Stimulated activated CD4-positive, alpha-beta T cell treated with anti-CD3 and anti-CD28 coated beads, Interleukin-2, amount 100 ng/mL, for 24 hours (primary cell): Measurements from ENCODE around the gene FUT9.

Source experiments
- DNase-seq, 2 donors: peaks; one replicate each; pipeline ENCODE4 v3.0.0-alpha.2; 2020

The FUT9 gene

DNA sequence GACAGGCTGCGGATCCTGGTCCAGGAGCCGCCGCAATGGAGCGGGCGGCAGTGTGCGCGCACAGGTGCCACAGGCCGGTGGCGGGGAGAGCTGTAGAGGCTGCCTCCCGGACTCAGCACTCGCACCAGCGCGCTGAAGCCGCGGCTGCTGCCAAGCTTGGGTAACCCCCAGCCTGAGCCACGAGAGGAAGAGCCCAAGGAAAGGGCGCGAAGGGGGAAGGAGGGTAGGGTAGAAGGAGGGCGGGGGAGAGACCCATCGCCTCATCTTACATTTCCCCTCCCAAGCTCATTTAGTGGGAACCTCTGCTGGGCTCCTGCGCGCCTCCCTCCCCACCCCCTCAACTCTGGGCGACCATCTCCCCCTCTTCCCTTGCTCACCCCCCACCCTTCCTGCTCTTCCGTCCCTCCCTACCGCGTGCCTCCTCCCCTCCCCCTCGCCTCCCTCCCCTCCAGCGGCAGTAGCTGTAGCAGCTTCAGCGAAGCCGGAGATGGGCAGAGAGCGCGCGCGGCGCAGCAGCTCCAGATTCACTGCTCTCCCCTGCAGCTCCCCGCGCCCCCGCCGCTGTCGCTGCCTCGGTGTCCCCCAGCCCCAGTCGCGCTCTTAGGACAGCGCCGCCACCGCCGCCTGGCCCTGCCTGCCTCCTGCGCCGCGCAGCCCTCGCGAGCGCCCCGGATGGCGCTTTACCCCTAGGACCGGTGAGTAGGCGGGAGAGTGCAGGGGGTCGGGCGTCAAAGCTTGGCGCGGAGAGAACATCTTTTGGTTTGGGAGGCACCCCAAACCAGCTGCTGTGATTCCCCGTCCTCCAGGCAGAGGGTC lies at the start of gene FUT9:
Gene FUT9 (plus strand): TSS at position 457 of the 816 bp plus-strand sequence. CDS start 187,182 bp downstream, outside the sequence.
- DNase-seq = no peak

DNA sequence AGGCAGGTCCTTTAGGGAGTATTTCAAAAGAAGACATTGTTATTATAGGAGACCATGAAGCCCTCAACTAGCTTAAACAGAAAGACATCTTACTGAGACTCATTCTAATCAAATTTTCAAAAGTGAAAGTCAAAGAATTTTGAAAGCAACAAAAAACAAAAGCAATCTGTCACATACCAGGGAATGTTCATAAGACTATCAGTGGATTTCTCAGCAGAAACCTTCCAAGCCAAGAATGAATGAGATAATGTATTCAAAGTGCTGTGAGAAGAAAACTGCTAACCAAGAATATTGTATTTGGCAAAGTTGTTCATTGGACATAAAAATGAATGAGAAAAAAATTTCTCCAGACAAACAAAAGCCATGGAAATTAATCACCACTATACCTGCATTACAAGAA lies 48.2 kb upstream of the FUT9 start:
- no peak for DNase-seq

DNA sequence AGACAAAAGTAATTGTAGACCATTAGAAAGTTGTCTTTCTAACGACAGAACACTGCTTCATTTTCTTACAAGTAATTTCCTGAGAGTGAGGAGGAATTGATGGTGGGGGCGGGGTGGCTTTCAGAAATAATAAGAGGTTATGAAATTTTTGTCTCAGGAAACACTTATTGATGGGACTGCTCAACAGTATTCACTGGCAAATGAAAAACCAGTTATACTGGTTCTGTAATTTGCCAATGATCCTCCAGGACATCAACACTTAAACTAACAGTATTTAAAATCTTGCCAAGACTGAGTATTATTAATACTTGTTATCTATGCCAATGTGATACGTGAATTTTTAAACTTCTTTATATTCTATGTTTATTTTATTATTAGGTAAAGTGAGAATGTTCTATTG lies 41.8 kb upstream of the FUT9 start:
- no peak for DNase-seq

DNA sequence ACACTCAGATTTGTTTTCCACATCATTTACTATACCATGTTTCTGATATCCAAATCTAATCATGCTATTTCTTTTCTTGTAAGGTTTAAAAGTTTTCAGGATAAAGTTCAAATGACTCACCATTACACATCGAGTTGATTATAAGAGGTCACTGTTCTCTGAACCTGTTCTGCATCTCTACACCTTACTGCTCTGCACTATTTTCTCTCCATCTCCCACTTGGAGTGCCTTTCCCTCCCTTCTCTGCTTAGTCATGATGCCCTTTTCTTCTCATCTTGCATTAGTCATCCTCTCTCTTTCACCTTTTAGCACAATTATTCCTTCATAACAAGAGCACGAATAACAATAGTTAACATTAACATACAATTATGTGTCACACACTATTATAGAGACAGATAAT lies 37.5 kb upstream of the FUT9 start:
- DNase-seq = no peak

DNA sequence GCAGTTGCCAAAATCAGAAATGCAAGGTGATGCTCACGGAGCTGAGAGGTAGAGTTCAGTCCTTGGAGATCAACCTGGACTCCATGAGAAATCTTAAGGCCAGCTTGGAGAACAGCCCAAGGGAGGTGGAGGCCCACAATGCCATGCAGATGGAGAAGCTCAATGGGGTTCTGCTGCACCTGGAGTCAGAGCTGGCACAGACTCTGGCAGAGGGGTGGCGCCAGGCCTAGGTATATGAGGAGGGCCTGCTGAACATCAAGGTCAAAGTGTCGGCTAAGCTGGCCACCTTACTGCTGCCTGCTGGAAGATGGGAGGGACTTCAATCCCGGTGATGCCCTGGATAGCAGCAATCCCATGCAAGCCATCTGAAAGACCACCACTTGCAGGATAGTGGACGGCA lies 23.9 kb upstream of the FUT9 start:
- no peak for DNase-seq

DNA sequence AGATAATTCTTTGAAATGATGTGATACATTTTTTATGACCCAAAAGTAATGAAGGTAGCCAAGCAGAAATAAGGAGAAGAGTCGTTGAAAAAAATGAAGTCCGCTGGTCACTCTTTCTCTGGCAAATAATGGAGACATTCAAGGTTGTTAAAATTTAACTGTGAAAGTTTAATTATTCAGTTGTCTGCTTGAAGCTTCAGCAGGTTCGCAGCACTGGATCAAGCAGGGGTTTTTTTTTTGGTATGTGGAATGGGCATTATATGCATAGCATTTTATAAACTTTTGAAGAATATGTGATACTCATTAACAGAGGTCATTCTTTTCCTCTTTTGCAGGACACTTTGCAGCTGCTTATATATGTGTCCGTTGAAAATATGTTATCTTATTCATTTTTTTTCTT lies 21.6 kb upstream of the FUT9 start:
- DNase-seq = no peak

DNA sequence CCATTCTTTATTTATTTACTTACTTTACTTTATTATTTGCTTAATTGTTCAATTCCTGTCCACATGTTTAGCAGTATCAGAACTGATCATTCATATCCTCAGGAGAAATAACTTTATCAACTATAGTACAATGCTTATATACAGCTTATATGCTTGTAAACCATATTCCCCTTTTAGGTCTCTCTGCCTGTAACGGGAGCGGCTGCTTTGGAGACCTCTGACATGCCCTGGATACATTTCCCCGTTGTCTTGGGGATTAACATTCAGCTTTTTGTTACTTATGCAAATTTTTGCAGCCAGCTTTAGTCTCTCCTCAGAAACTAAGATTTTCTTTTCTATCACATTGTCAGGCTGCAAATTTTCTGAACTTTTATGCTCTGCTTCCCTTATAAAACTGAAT lies 17.6 kb upstream of the FUT9 start:
- no peak for DNase-seq

DNA sequence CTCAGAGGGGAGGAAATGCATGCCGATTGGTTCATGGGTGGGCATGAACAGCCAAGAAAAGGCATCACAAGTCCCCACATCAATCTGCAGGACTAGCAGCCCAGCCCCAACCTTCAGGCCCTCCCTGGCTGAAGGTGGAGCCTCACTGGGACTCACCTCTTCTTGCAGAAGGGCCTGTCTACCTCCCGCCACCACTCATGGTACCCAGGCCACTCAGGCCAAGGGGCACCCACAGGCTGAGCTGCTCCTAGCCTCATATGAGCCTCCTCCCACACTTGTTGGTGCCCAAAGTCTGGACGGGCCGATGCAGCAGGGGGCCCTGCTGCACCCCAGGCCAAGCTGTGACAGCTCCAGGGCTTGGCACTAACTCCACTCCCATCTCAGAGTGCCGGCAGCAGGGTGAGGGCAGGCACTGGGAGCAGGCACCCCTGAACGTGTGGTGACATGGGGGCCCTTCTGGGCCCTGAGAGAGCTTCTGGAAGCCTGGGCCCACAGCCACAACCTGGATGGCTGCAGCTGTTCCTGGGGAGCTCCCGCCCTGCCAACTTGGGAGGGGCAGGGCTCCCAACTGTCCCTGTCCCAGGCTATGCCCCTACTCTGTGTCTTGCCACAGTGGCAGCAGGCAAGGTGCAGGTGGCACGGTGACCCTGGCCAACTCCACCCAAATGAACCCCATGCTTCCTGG lies 13.7 kb upstream of the FUT9 start:
- DNase-seq = no peak

DNA sequence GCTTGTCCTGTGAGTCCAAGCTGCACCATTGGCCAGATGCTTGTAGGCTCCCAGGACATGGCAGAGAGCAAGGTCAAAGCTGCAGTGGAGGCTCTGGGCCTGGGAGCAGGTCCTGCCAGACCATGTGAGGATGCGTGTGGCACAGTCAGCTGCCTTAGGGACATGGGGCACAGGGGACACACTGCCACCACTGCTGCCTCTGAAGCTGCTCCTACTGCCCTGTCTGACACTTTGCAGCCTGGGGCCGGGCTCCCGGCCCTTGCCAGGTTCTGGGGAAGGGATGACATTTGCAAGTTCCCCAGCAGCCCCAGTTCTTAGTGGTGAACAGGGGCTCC lies 13.2 kb upstream of the FUT9 start:
- DNase-seq = no peak

DNA sequence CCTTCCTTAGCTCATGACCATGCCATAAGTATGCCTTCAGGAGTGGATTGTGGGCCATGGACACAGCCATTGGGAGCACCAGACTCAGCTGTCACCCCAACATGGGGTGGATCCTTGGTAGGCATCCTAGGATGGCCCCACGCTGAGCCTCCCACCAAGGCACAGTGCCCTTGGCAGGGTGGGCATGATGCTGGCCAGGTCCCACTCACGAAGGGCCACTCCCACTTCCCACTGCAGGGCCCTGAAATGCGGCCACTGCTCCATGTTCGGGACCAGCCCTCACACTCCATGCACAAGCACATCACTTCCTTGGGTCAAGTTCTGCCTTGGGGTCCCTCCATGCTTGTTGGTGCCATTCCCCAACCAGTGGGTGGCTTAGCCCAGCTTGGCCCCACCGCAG lies 12.9 kb upstream of the FUT9 start:
- no peak for DNase-seq

DNA sequence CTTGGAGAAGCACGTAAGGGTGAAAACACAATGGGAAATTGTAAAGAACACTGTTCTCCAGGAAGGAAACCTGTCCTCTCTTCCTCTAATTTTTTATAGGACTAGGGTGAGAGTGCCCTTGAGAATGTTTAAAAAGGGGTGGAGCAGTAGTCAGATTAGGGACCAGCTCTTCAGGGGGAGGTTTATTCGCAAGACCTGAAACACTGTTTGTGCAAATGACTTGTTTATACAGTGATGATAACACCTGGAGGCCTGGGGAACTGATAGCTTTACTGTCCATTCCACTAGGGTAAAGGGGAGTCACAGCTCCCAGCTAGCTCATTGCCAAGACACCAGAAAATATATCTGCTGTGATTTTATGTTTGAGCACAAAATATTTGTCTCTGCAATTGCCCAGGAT lies 8.1 kb upstream of the FUT9 start:
- DNase-seq = no peak

DNA sequence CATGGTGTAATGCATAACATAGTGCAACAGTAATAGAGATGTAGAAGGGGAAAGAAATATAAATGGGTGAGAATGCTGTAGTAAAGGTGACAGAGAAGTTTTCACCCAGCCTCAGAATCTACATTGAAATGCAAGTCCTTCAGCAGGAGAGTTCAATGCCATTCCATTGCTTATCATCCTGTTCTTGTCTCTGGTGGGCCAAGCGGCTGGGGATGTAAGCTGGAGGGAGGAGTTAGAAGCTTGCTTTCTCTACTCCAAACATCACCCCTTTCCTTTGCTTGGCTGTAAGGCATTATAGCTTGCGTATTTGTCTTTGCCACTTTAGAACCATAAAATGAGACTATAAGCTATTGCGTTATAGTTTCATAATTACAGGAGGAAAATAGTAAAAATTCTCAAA lies 2.2 kb upstream of the FUT9 start:
- DNase-seq = no peak

DNA sequence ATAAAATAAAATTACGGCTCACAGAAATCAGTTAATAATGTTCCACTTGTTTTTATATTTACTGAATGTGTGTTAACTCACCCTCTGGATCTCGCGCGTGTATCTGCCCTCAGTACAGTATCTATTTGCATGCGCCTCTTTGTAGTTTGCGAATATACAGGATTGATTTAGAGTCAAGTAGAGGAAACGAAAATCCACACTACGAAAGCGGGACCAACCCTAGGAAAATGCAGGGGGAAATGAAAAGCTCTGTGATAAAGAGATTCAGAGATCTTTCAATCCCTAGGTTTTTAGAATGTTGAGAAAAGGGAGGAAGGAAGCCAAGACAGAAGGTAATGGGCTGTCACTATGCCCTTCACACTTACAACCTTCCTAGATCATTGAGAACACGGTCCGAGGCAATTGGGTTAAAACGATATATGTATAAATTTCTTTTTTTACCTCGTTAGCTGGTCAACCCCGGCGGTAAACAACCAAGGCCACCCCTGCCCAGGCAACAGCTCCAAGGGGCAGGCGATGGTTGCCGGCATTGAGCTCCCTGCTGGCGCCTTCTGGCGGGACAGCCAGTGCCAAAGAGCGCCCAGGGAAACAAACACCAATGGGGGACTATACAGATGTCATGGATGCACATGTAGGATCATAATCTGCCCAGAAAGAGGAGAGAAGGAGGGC lies 792 bp upstream of the FUT9 start:
- DNase-seq = no peak

DNA sequence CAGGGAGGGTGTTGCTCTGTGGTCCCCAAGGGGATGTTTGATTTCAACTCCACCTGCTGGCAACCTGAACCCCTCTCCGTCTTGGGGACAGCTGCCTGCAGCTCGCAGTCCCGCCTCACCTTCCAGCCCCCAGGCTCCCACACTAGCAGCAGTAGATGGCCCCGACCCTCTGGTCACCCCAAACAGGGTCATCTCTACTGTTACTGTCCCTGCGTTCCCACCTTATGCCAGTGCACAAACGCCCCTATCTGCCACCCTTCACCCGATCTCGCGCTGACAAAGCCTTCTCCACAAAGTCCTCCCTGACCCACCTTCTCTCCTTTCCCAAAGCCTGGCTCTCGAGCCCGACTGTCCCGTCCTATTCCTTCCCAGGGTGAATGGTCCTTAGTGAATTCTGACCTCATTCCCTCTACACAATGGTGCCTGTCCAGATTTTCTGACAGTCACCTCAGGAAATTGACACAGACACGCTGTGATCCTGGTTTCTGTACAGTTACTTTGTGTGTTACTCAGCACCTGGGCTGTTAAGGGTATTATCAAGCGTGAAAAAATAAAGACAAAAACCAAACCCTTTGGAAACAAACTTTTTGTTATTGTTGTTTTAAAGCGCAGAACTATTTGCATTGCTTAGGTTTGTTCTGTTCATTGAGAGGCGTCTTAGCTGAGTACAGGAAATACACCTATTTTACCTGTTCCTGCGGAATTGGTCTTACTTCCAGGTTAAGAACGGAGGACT lies 728 bp downstream of the FUT9 start:
- no peak for DNase-seq

DNA sequence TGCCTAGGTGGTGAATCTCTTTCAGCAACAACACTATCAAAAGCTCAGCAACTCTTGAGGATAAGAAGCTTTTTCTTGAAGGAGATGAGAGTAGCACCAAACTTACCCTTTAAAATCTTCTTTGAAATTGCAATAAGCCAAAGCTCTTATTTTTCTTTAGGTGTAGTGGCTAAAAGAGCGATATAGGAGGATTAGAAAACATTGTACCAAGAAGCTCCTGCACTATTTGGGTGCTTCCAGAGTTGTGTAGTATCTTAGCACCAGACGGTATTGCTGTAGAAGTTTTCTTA lies 1.2 kb downstream of the FUT9 start:
- no peak for DNase-seq

DNA sequence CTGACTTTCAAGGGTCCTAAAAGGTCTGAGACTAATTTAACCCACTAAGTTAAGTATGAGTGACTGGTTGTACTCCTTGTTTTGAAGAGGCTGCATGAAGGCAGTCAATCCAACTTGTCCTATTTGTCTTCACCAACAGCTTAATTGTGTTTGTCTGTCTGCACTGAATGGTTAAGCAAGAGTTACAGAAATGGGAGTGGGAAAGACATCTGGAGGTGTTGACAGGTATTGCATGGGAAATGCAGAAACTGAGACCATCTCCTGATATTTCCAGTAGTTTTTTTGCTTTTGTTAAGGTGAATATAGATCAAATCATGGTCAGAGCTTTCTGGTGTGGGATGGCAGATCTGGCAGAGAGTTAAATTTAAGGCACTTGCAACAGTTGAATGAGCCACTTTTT lies 6.5 kb downstream of the FUT9 start:
- DNase-seq = no peak

DNA sequence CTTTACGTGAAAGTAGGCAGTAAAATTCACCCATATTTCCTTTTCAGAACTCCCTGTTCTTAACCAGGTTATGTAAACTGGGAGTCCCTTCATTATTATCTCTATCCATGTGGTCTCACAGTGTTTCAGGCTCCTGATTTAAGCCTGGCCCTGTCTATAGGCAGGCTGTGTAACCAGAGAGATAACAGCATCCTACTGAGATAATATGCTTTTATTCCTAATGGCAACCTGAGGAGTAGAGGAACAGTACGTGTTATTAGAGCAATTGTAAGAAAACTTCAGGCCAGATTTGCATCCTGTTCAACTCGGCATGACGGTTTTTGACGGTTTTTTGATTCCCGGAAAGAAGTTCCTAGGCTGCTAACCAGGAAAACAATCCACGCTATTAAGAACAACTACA lies 16.9 kb downstream of the FUT9 start:
- no peak for DNase-seq

DNA sequence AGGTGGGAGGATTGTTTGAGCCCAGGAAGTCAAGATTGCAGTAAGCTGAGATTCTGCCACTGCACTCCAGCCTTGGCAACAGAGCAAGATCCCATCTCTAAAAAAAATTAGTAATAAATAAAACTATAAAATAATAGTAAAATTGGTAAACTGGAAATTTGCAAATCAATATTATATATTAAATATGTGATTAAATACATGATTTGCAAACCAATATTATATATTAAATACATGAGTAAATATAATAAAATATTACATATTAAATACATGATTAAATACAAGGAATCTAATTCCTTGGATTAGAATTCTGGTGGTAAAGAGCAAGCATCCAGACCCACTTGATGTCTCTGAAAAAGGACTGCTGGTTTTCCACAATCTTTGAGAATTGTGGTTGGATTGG lies 35.8 kb downstream of the FUT9 start:
- DNase-seq = no peak

DNA sequence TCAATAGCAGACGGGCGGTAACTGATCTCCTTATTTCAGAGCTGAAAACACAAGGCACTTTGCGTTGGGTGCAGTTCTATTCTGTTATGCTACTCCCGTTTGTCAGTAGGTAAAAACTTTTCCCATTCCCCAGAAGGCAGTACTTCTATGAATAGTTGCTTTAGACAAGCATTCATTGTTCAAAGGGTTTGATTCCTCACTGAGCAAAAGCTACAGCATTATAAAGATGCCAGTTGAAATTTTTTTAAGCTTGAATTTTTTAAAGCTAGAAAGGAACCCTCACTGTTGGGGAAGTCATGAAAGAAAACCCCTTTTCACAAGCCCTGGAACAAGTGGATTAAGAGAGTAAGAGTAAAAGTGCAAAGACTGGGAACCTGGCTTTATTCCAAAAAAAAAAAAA lies 42.3 kb downstream of the FUT9 start:
- DNase-seq = no peak

DNA sequence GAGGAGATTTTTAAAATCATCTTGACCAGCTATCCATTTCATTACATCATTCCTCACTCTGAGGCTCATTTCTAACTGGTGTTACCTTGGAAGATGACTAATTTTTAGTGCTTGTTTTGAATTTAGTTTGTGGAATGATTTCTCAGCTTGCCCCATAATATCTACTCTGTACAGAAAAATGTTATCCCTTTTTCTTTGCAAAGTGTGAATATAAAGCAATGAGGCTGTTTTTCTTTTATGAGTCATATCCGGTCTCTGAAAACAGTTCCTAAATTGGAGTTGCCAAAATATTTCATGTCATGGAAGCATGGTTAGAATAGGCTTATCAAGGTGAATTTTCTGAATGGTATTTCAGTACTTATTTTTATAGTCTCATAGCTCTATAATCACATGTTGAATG lies 43.8 kb downstream of the FUT9 start:
- no peak for DNase-seq

DNA sequence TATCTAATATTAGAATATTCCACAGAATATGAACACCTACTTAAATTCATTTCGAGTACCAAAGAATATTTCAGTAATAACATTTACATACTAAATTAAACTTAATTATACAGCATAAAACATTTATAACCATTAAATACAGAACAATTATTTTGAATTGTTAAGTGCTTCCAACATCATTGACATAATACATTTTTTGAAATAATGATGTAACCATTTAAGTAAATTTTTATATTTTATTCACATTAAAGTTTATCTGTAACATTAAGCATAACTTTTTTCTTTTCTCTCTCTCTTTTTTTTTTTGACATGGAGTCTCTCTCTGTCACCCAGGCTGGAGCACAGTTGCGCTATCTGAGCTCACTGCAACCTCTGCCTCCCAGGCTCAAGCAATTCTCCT lies 44.5 kb downstream of the FUT9 start:
- DNase-seq = no peak

DNA sequence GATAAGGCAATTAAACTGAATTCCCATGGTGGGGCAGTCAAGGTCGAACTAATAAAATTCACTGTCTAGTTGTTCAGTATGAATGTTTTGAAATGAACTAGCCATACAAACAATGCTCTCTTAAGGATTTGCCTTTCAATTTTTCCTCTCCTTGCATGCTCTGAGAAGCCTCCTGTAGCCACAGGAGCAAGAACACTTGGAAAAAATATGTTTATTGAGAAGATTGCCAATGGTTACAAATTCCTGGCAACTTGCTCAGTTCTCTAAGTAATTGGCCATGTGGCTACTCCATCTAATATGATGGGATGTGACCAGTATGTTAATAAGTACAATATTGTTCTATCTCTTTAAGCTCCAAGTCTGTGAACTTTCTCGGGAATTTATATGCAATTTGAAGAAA lies 49.4 kb downstream of the FUT9 start:
- DNase-seq = no peak

DNA sequence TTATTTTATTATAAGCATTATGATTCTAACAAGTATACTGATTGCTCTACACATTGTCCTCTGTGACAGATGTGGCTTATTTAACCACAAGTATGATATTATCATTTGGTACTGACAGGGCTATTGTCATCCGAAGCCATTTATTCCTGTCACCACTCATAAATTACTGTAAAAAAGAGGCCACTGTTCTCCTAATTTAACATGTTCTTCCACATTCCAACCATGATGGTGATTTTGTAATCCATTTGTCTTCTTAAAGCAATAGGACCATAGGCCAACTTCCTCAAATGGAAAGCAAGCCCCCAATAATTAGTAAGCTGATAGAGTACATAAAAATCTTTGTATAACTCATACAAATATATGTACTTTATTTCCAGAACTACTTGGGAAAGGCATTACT lies 50.6 kb downstream of the FUT9 start:
- DNase-seq = no peak

DNA sequence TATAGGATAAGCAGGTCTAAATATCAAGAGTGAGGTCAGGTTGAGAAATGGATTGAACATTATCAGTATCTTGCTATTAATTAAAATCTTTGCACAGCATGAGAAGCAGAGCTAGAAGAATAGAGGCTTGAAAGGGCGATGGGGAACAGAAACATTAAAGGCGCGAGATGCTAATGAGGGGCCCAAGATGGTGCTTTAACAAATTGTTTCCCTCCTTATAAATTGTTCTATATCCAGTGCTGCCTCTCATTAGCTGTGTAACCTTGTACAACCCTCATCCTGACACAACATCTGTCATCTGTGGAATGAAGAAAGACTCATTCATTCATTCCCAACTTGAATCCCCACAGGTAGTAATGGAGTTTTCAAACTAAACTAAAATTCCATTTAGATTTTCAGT lies 57.8 kb downstream of the FUT9 start:
- no peak for DNase-seq
